ENCODE results near the gene DENND1A.

DENND1A gene

GRCh38 chr9:123359106-123359505, 570.8 kb downstream of the DENND1A start:
- no peak for DNase-seq

GRCh38 chr9:123358181-123358905, 571.6 kb downstream of the DENND1A start:
- DNase-seq, result no peak

GRCh38 chr9:123357743-123358059, 572.2 kb downstream of the DENND1A start:
- DNase-seq, result no peak

GRCh38 chr9:123356851-123357742, 572.8 kb downstream of the DENND1A start:
- no peak for DNase-seq

GRCh38 chr9:123355761-123356431, 574.0 kb downstream of the DENND1A start, which contains the start of gene CRB2:
TSS of gene CRB2 (plus strand) at chr9:123356197. CDS start at chr9:123356261, 64 bp downstream.
- no peak for DNase-seq

GRCh38 chr9:123354806-123355508, 575.0 kb downstream of the DENND1A start:
- DNase-seq, result no peak

GRCh38 chr9:123353984-123354591, 575.8 kb downstream of the DENND1A start:
- DNase-seq, result peak; percentile 79

GRCh38 chr9:123353041-123353440, 576.9 kb downstream of the DENND1A start:
- DNase-seq, result no peak

- DNase-seq, result no peak
Measured at GRCh38 chr9:123350590-123351310, 579.2 kb downstream of the DENND1A start.

GRCh38 chr9:123349691-123350480, 580.0 kb downstream of the DENND1A start:
- DNase-seq, result peak; percentile 35

DNA sequence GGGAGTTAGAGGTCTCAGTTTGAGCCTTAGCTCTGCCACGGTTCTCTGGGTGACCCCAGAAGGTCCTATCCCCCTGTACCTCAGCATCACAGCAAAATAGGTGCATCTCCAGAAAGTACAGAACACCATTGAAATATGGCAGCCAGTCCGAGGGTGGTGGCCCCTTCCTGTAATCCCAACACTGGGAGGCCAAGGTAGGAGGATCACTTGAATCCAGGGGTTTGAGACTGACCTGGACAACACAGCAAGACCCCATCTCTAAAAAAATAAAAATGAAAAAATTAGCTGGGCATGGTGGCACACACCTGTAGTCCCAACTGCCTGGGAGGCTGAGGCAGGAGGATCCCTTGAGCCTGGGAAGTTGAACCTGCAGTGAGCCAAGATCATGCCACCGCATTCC, 580.9 kb downstream of the DENND1A start:
- no peak for DNase-seq

GRCh38 chr9:123348317-123348992, 581.5 kb downstream of the DENND1A start:
- no peak for DNase-seq

DNA sequence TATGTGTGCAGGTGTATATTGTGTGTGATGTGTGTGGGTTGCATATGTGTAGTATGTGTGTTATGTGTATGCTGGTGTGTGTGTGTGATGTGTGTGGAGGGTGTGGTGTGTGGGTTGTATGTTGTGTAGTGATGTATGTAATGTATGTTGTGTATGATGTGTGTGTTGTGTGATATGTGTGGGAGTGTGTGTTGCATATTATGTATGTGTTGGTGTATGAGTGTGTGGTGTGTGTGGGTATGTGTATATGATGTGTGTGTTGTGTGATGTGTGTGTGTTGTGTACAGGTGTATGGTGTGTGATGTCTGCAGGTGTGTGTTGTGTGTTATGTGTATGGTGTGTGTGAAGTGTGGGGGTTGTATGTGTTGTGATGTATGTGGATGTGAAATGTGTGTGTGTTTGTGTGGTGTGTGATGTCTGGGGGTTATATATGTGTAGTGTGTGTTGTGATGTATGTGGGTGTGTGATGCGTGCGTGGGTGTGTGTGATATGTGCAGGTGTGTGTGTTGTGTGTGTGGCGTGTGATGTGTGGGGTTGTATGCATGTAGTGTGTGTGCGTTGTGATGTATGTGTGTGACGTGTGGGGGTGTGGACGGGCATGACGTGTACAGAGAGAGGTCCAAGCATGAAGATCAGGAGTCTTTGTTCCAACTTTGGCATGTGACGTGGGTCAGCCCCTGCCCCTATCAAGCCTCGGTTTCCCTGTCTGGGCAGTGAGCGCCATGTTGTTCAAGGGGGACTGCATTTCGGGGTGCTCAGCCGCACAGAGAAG, 582.5 kb downstream of the DENND1A start:
- DNase-seq, result no peak

DNA sequence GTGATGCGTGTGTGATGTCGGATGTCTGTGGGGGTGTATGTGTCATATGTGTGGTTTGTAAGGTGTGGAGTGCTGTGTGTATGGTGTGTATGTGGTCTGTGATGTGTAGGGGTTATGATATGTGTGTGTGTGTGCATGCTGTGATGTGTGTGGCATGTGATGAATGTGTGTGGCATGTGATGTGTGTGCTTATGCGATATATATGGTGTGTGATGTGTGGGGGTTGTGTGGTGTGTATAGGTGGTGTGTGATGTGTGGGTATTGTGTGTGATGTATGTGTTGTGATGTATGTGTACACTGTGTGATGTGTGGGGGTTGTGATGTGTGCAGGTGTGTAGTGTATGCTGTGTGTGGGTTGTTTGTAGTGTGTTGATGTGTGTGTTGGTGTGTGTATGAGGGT, 583.1 kb downstream of the DENND1A start:
- DNase-seq, result no peak

DNA sequence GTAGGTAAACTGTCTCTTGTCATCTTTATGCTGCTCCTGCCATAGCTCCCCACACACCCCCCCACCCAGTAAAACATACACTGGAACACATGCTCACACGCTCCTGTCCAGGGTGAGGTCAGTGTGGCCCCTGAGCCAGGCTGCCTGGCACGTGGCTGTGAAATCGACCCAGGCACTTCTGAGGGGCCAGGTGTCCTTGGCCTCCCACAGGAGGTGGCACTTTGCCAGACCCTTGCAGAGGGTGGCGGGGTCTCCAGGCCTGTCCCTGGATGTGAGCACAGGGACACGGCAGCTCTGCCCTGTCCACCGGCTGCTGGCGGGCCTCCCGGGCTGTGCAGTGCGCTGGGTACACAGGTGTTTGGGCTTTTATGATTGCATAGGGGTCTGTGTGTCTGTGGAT, 583.9 kb downstream of the DENND1A start:
- no peak for DNase-seq

- no peak for DNase-seq
Measured at GRCh38 chr9:123345567-123345955, 584.4 kb downstream of the DENND1A start.

DNA sequence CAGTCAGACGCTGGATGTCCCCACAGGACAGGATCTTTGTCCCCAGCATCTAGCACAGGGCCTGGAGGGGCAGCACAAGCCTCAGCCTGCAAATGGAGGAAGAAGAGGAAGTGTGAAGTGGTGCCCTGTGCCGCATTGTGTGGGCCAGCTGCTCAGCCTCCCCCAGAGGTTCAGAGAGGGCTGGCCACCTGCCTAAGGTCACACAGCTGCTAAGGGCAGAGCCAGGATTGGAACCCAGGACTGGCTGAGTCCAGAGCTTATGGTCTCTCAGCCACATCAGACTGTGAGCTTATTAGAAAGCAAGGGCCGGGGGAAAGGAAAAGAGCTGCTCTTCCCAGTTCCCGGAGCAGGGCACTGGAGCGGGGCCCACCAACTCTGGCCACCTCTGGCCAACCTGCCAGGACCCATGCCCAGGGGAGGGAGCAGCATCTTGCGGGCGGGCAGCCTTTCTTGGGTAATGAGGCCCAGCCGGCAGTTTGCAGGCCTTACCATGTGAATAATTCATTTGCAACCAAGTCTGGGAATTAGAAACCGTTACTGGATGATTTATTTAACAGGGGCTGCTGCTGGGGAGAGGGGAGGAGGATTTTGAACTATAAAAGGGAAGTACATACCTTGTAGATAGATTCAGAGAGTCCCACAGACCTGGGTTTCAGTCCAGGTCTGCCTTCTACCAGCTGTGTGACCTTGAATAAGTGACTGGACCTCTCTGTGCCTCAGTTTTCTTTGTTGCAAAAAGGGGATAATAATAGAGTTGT, 585.6 kb downstream of the DENND1A start:
- DNase-seq, result no peak

DNA sequence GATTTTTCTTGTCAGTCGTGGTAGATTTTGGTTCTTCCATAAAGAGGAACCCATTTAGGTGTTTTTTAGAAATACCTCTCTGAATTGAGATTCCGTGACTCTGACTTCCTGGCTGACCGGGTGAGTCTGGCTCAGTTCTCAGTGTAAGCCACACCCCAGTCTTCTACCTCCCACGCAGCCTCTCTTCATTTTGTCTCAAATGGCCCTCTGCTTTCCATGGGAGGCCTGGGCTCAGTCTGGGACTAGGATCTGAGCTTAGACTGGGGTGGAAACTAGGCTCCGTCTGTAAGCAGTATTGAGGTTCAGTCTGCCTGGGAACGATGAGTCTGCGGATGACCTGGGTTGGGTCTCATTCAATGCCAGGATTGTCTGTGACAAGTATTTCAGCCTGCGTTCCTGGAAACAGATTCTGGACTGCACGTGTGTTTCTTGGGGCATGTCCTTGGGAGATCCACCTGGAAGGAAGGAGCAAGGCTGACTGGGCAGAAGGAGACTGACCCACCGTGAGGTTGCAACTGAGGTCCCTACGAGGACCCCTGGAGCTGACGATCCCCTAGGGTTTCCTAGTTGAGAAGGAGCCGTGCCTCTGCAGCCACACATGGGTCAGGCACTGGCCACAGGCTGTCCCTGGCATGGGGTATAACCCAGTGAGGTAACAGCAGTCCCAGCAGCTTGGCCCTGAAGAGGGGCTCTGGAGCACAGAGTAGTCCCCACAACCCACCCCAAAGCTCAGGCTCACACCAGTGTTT, 586.3 kb downstream of the DENND1A start:
- DNase-seq, result no peak

Measured in NCI-H774 (cell line).